RPMI7951 (cell line): ENCODE results near the gene ITGB5. TPM values are rescaled to one million over a fixed set of nuclear protein-coding genes. Genes with fewer than 3 reads are reported as not detected.

Source experiments
- DNase-seq: peaks from one replicate; pipeline ENCODE4 v3.0.0-alpha.2; 2012; ENCODE audit warnings: low read depth
- total RNA-seq: library from RNA; depleted of rRNA; stranded (reverse); fragments of >200 nt; shearing (Covaris generic); gene quantifications from 2 replicates; pipeline ENCODE4 v1.2.3, GENCODE V29; 2014

The ITGB5 gene
- total RNA-seq, 1 experiment from 2014 or later, result 363 TPM

DNA sequence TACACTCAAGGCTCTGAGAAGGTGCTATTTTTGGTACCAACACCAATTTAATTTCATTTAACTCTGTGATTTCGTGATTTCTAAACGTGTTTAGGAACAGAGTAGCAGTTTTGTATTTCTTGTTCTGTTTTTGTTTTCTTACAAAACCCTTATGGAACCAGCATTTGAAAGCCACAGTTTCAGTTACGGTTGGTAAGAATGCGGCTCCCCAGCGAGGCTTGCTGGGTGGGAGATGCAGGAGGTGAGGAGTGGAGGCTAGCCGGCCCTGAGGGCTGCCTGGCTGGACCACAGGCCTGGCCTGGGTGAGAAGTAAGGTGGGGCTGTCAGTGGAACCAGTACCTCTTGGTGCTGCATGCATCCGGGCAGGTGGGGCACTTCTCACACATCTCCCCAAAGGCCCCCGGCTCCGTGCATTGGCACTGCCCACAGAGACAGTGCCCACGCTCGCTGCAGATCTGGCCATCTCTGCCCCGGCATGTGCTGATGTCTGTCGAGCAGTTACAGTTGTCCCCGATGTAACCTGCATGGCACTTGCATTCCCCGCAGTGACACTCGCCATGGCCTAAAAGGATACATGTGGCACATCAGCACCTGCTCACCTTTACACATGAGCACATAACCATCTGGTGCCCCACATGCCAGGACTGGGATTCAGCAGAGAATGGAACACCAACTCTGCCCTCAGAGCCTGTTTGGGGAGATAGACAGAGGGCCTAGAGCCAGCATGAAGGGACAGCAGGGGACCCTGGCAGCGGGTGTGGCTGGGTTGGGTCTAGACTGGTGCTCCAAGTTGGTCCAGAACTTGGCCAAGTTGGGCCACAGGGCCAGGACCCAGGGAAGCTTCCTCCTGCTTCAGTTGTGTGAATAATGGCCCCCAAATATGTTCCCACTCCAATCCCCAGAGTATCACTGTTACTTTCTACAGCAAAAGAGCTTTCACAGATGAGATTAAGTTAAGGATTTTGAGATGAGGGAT, 113.5 kb downstream of the ITGB5 start:
- DNase-seq, result no peak

DNA sequence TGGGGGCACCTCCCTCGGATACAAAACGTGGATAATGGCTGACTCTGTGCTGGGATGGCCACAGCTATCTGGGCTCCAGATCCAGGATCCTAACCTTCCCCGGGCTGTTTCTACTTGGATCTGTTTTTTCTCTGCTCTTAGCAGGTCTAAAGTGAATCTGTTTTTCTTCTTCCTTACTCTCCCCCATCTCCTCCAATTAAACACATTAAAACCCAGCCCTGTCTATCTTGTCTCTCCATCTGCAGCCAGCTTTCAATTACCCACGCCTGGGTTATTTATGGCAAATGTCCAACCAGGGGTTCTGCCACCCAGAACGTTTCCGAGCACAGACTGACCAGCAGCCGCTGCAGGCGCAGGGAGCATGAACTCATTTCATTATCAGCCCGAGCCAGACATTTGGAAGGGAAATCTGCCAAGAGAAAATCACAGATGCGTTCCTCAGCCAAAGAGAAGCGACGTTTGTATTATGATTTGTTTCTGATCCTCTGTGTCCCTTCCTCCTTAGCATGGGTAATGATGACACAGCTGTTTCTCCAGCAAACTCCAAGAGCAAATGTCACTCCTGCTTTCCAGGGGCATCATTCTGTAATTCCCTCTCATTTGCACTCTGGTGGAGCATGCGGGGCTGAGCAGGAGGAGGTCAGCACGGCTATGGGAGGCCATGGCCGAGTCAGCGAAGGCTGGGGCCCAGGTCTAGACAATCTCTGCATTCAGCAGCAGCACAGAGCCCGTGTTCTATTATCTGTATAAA, 114.9 kb downstream of the ITGB5 start:
- DNase-seq, result peak; percentile 99

DNA sequence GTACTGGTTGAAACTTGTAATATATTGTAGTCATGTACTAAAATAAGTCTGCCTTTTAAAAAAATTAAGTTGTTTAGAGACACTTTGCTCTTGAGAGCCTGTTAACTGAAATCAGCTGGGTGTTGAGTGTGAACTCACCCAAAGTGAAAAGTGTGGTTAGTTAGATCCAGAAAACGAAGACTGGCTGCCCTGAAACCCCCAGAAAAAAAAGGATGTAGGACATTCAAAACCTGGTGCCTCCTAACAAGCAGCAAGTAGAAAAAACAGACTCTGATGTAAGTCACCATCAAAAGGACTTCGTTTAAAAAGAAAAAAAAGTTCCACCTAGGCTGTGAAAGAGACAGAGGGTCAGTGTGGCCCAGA, 116.1 kb downstream of the ITGB5 start:
- no peak for DNase-seq

DNA sequence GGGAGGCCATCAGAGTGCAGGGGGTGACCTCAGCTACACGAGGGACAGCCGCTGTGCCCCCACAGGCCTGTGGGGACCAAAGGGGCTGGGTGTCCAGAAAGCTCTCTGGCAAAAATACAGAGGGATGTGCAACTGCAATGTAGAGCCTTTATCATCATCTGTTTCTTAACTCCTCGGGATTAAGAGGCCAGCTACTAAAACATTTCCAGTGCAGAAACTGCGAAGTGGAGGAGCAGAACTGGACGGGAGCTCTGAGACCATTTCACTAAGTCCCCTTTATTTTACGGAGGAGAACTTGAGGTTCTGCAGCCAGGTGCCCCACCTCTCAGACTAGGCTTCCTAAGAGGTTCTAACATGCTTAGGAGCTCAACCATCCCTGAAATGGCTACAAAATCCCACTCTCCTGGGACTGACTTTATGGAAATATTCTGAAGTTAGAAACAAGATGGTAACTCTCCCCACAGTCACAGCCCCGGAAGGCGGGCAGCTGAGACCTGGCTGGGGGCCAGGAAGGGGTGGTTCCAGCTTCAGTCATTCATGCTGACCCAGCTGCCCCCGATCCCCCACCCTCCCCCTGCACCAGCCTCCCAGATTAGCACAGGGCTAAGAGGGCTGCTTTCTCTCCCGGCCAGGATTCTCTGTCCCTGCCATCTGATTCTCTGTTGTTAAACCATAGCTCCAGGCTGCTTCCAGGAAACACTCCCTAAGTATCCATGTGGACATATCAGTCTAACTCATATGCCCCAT, 116.7 kb downstream of the ITGB5 start:
- DNase-seq, result peak; percentile 84

DNA sequence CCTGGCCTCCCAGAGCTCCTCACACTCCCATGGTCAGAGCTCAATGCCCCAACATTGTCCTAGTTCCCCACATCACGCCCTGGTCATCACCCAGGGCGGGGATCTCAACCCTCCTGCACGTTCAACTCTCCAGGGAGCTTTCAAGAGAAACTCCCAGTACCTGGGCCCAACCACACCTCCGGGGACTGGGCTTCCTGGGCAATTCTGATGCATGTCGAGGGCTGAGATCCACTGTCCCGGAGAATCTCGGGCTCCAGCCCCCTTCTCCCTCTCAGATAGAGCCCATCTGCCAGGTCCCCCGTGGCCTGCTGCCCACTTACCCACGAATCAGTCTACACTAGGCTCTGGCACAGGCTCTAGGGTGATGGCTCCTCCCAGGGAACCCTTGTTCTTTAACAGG, 117.7 kb downstream of the ITGB5 start:
- no peak for DNase-seq

DNA sequence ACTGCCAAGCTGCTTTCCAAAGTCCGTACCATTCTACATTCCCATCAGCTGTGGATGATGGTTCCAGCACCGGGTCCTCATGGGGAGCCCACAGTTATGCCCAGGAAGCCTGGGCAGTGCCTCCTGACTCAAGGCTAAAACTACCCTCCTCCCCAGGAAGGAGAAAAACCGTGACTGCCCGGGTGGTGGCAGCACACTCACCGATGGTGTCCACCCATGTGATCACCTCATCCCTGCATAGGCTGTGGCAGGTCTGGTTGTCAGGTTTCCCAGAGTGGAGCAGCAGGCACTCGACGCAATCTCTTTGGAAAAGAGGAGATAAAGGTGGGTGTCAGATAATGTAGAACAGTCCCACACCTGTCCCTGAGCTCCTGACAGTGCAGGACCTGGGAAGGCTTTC, 118.4 kb downstream of the ITGB5 start:
- DNase-seq, result no peak

DNA sequence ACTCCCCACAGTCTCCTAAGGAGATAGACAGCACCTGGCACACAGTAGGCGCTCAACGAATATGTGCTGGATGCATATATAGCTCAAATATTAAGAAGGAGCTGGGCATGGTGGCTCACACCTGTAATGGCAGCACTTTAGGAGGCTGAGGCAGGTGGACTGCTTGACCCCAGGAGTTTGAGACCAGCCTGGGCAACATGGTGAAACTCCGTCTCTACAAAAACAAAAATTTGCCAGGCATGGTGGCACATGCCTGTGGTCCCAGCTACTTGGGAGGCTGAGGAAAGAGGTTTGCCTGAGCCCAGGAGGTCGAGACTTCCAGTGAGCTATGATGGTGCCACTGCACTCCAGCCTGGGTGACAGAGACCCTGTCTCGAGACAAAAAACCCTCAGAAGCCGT, 119.5 kb downstream of the ITGB5 start:
- no peak for DNase-seq

DNA sequence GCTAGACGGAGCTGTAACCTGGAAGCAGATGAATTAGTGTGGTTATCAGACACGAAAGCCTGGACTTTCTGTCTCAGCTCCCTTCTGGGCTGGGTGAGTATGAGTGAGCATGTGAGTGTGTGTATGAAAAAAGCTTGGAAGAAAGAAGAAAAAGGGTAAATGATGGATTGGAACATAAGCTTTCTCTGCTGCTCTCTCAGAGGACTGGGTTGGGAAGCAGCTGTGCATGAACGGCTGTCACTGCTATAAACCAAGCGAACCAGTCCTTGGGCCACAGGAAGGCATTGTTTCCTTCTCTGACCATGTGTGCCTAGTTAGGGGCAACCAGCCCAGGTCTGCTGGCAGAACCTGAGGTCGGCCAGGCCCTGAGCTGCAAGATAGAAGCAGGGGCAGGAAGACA, 119.9 kb downstream of the ITGB5 start:
- DNase-seq, result no peak

DNA sequence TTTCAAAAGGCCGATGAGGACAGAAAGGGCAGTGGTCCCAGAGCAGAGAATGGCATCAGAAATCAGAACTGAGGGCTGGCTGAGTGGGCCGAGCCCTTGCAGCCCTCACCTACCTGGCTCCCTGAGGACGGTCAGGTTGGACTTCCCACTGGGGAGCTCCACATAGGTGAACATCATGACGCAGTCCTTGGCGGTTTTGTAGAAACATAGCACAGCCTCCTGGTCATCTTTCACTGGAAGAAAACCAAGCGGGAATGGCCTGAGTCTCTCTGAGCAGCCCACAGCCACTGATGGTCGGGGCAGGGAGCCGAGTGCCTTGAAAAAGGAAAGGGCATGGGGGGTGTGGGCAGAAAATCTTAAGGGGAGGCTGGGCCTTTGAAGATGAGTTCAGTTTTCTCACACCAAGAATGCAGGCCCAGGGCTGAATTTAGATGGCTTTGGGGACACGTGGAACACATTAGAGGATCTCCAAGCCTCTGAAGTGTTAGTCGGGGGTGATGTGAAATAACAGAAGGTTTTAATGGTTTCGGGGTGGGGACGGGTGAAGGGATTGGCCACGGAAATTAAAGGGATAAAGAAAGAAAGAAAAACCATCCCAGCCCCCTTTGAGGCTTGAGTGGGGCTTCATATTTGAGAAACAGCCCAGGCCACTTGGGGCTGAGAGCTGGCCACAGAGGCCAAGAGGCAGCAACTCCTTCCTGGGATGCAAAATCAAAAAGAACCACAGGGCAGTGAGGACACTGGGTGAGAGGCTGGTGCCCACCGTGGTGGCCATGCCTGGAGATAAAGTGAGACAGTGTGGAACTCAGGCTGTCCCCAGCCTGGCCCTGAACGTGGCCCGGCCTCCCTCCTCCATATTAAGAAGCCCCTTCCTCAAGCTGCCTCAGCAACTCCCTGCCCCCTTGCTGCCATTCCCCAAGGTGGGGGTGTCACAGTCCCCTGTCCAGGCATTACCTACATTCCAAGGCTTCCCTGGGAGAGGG, 120.8 kb downstream of the ITGB5 start:
- no peak for DNase-seq

DNA sequence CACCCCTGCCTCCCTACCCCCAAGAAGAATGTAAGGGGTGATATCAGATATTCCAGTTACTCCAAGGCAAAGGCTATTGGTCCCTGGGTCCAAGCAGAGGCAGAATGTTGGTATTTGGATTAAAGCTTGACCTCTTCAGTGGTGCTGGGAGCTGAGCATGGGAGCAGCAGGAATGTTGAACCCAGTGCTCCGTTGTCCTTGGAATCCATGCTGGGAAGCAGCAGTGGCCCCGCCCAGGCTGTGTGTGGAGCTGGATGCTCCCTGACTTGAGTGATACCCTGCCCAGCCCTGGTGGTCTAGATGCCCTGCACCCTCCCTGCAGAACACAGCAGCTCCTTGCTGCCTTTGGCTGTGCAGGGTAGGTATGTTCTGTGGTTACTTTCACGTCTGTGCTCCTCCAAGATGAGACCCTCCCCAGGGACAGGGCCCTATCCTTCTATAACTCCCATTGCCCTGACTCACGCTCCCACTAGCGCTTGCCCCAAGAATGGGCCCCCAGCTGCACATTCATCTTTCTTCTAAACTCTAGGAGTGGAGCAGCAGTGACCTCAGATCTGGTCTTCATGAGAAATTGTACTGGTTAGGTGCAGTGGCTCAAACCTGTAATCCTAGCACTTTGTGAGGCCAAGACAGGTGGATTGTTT, 121.8 kb downstream of the ITGB5 start:
- no peak for DNase-seq

DNA sequence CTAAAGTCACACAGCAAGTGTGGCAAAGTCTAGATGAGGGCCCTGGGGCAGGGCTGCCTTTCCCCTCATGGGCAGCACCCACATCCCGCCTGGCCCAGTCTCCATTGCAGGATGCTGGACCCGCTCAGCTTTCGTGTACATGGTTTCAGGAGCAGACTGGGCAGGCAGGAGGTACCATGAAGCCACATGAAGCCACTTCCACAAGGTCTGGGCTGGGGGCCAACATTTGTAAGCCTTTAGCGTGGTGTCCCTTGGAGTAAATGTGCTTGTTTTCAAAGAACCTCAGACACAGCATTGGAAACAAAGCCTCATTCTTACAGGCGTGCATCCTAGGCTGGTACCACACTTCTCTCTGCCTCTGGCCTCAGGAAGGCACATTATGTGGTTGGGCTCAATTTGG, 122.4 kb downstream of the ITGB5 start:
- peak; percentile 63 for DNase-seq

DNA sequence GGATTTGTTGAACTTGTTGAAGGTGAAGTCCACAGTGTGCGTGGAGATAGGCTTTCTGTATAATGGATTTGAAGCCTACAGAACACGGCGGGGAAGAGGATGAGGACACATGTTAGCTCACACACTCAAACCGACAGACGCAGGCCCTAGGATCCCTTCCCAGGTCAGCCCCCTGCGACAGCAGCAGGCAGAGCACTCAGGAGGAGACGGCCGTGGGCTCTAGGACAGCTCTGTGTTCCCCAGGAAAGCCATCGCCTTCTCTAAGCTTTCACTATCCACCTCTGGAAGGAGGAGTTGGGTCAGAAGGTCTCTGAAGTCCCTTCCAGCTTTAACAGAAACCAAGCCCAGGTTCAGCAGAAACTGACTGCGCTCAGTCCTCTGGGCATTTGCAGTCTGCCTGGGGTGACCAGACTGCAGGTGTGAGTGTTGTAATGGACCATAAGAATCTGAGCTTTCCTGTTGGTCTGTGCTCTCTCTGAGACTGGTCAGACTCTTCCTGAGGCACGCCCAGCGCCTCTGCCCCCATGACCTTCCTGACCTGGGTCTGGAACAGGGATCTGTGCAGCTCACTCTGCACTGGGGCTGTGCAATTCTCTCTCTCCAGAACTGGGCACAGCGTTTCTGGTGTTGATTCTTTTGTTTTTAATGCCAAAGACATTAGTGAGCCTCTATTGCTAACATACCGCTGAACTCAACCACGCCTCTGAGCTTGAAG, 123.4 kb downstream of the ITGB5 start:
- DNase-seq, result no peak

DNA sequence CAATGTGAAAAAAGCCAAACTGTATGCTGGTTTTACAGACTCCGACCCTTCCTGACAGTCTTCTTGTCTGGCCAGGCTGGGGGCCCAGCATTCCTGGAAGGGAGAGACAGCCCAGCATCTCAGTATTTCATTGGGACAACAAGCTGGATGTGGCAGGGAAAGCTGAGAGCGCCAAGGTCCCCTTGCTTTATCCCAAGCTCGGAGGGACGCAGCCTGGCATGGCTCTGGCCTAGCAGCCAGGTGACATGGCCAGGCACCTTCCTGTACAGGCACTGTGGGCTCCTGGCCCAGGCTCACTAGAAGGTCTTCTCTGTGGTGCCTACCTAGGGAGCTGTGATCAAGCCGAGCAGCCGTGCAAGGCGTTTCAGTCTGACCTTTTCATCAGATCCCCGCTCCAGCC, 124.0 kb downstream of the ITGB5 start:
- no peak for DNase-seq

DNA sequence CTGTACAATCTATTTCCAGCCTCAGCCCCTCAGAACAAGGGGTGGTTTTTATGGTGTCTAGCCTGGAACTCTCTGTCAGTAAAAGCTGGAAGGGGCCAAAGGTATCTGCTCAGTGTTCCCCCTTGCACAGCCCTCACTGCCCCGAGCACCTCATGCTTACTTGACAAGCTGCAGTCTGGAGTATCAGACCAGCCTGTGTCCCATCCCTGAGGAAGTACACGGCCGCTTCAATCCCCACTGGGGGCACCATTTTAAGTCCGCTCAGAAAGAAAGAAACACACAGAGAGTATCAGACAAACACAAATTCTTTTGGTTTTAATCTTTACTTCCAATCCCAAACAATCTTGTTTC, 124.5 kb downstream of the ITGB5 start:
- DNase-seq, result no peak

DNA sequence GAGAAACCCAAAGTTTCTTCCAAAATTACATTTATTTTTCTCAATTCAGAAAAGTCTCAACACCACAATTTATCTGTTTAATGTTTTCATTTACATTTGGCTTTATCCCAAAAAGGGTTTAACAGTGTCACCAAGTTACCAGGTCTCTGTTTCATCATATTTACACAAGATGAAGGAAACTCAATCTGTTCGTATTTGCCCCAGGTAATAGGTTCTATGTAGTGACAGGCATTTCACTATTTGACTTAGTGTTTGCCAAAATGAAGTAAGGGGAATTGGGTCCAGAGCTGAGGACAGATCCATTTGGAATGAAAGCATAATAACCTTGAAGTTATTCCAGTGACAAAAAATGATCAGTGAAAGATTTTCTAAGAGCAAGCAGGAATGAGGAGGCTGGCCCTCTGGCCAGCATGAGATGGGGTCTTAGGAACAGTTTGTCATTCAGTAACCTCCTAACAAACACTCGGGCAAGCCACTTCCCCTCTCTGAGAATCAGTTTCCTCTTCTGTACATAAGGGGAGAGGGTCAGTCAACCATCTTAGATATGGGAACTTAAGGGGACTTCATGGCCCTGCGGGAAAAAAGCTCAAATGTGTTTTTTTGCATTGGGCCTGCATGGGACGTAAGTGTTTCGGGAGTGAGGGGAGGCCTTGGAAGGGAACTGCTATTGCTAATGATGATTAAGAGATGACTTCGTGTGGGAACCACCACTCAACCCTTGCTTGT, 125.1 kb downstream of the ITGB5 start:
- DNase-seq, result no peak

DNA sequence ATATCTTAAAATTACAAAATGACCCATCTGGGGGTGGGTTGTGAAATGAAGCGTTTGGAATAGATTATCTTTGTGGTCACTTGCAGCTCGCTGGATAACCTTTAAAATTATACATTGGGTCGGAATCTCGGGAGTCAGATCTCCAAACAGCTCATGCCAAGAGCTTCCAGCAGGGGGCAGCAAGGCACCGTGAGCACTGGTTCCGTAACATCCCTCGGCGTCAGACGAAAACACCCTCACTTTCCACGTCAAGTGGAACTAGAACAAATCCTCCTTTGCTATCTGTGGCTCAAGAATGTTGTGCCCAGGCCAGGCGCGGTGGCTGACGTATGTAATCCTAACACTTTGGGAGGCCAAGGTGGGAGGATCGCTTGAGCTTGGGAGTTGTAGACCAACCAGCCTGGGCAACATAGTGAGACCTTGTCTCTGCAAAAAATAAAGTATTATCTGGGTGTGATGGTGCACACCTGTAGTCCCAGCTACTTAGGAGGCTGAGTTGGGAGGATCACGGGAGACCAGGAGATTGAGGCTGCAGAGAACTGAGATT, 125.8 kb downstream of the ITGB5 start:
- peak; percentile 82 for DNase-seq

DNA sequence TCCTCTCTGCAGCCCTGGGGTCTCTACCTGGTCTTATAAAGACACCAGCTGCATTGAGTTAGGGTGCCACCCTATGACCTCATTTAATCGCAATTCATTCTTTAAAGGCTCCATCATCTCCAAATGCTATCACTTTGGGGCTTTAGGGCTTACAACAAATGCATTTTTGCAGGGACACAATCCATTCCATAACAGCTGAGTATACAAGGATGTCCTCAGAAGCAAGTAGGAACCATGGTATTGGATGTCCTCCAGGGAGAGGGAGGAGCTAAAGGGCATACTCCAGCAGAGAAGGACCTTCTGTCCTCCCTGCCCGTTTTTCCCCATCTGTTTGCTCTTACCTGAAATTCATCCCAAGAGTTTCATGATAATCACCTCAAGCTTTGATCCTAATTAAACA, 126.6 kb downstream of the ITGB5 start:
- DNase-seq, result peak; percentile 56

DNA sequence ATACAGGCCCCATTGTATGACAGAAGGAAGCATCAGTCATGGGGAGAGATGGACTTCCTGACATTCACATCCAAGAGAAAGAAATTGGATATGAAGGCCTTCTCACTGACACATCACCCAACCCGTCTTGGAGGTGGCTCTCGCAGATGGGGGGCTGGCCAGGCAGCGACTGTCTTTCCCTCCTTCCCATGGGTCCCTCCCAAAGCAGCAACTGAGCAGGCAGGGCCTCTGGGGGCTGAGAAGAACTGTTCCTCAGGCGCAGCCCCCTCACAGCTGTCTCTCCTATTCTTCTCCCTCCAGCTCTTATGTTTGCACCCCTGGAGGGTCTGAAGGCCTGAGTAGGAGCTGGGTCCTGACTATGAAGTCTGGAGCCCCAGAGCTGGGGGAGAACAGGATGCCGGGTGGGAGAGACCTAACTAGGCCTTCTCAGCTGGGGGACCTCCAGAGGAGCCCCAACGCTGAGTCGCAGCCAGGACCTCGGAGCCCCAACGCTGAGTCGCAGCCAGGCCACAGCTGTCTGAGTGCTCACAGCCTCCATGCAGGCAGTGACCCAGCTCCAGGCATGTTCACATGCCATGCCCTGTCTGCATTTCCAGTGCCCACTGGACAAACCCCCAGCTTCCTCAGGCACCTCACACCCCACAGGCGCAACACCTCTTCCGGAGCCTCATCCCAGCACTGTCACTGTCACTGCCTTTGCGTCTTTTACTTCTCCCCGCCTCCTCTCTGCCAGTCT, 127.3 kb downstream of the ITGB5 start:
- no peak for DNase-seq
